A549 (cell line): ENCODE measurements around the gene PLA2G2C. TPM values are rescaled to one million over a fixed set of nuclear protein-coding genes. Genes with fewer than 3 reads are reported as not detected.

Experiments used
- ATAC-seq, 2 experiments: fragments of 200-7000 bp in 1 of 2; fragments of >200 bp in 1 of 2; cut with Nextera tagmentation in 1 of 2; cut with Tn5 transposase in 1 of 2; 3 replicates each; pipeline versions ENCODE4 v1.8.0 to v1.9.1; 2018 to 2020; ENCODE audit warnings: mild to moderate bottlenecking in 1 of 2, moderate library complexity in 1 of 2
- CTCF ChIA-PET: fragments of 300-600 bp; sonication (Branson Sonifier 250); formaldehyde crosslinking; extraction: SDS; loops from one replicate; lab custom pipeline; 2021; ENCODE audit warnings: antibody characterized with exemption, inconsistent platforms; lab: Yijun Ruan, JAX
- POLR2A ChIA-PET: fragments of 350-600 bp; formaldehyde crosslinking; extraction: SDS; loops from one replicate; lab custom pipeline; 2021; ENCODE audit warnings: antibody characterized with exemption, inconsistent platforms; lab: Yijun Ruan, JAX
- DNase-seq, 2 experiments: peaks; one replicate each; pipeline versions ENCODE4 v3.0.0 to v3.0.0-alpha.2; 2011 to 2016; ENCODE audit warnings: low read depth in 1 of 2, low spot score in 1 of 2
- FAIRE-seq: peaks from 2 replicates; lab custom pipeline; 2011; peaks lifted over from hg19 to GRCh38; lab: Jason Lieb, UNC
- H3K27ac ChIP-seq, 2 experiments: fragments of >200 bp; sonication (Bioruptor Twin); formaldehyde crosslinking; 3 replicates each; pipeline ENCODE4 v1.5.1; 2016 to 2017
- H3K4me1 ChIP-seq: fragments of >200 bp; sonication (Bioruptor Twin); formaldehyde crosslinking; 3 replicates; pipeline ENCODE4 v1.6.1; 2016
- H3K4me2 ChIP-seq: fragments of >200 bp; sonication (Bioruptor Twin); formaldehyde crosslinking; 3 replicates; pipeline ENCODE4 v1.6.1; 2016
- H3K4me3 ChIP-seq: fragments of >200 bp; sonication (Bioruptor Twin); formaldehyde crosslinking; 3 replicates; pipeline ENCODE4 v1.5.1; 2016
- H3K9me3 ChIP-seq: fragments of >200 bp; sonication (Bioruptor Twin); formaldehyde crosslinking; 3 replicates; pipeline ENCODE4 v1.6.1; 2016
- BCL3 ChIP-seq: fragments of >200 bp; sonication (Bioruptor Twin); formaldehyde crosslinking; IDR thresholded peaks from 3 replicates; pipeline ENCODE4 v1.6.1; 2016
- BHLHE40 ChIP-seq: IDR thresholded peaks from 2 replicates; pipeline ENCODE4 v1.6.1; 2012; ENCODE audit warnings: low read depth, low read length, inconsistent platforms
- CBX8 ChIP-seq: fragments of 200-600 bp; sonication (generic); IDR thresholded peaks from 2 replicates; pipeline ENCODE4 v1.6.1; 2016
- EHMT2 ChIP-seq: fragments of 200-600 bp; sonication (generic); IDR thresholded peaks from 2 replicates; pipeline ENCODE4 v1.6.1; 2016; ENCODE audit warnings: antibody characterized with exemption, low read depth, mild to moderate bottlenecking, moderate library complexity
- ELK1 ChIP-seq: fragments of 150-350 bp; IDR thresholded peaks from 2 replicates; pipeline ENCODE4 v1.6.1; 2014; ENCODE audit warnings: low read depth, mild to moderate bottlenecking, low read length
- EP300 ChIP-seq, 2 experiments: fragments of >200 bp; sonication (Bioruptor Twin); formaldehyde crosslinking; IDR thresholded peaks; 2 replicates in 1 of 2; 3 replicates in 1 of 2; pipeline ENCODE4 v1.6.1; 2016 to 2017
- FOSL2 ChIP-seq, 2 experiments: fragments of 450-650 bp in 1 of 2; fragments of >200 bp in 1 of 2; sonication (Bioruptor Twin) in 1 of 2; formaldehyde crosslinking; IDR thresholded peaks; 2 replicates each; pipeline versions ENCODE4 v1.5.0 to v1.6.1; 2016 to 2020; ENCODE audit warnings: mild to moderate bottlenecking in 1 of 2, moderate library complexity in 1 of 2
- GATA3 ChIP-seq: IDR thresholded peaks from 2 replicates; pipeline ENCODE4 v1.6.1; 2012; ENCODE audit warnings: borderline replicate concordance
- HEYL ChIP-seq: fragments of 250-450 bp; sonication (Bioruptor Pico); IDR thresholded peaks from 2 replicates; pipeline ENCODE4 v1.8.0; 2021; ENCODE audit warnings: mild to moderate bottlenecking, moderate library complexity
- HMGXB4 ChIP-seq: fragments of 250-450 bp; sonication (Bioruptor Pico); IDR thresholded peaks from 2 replicates; pipeline ENCODE4 v1.5.0; 2021; ENCODE audit warnings: mild to moderate bottlenecking, moderate library complexity, borderline replicate concordance
- HOXA7 ChIP-seq: fragments of 250-450 bp; sonication (Bioruptor Pico); IDR thresholded peaks from 2 replicates; pipeline ENCODE4 v1.5.0; 2020; ENCODE audit warnings: mild to moderate bottlenecking, moderate library complexity
- JUN ChIP-seq, 2 experiments: fragments of >200 bp; sonication (Bioruptor Twin); formaldehyde crosslinking; IDR thresholded peaks; 2 replicates in 1 of 2; 3 replicates in 1 of 2; pipeline ENCODE4 v1.6.1; 2016 to 2017
- JUNB ChIP-seq: fragments of >200 bp; sonication (Bioruptor Twin); formaldehyde crosslinking; IDR thresholded peaks from 2 replicates; pipeline ENCODE4 v1.6.1; 2016
- MAFK ChIP-seq: fragments of 450-650 bp; IDR thresholded peaks from 2 replicates; pipeline ENCODE4 v1.6.1; 2014; ENCODE audit not compliant: partially characterized antibody
- MAX ChIP-seq: IDR thresholded peaks from 2 replicates; pipeline ENCODE4 v1.6.1; 2012
- NFE2L2 ChIP-seq: fragments of 150-350 bp; conservative IDR thresholded peaks from 2 replicates; pipeline ENCODE4 v1.6.1; 2014; ENCODE audit warnings: low read length
- PHF8 ChIP-seq: fragments of 200-600 bp; sonication (generic); IDR thresholded peaks from 2 replicates; pipeline ENCODE4 v1.6.1; 2016; ENCODE audit warnings: low read depth, mild to moderate bottlenecking, antibody characterized with exemption, moderate library complexity, borderline replicate concordance
- REST ChIP-seq: fragments of 200-600 bp; sonication (generic); IDR thresholded peaks from 2 replicates; pipeline ENCODE4 v1.6.1; 2016; ENCODE audit warnings: antibody characterized with exemption, mild to moderate bottlenecking, moderate library complexity
- RFX5 ChIP-seq: fragments of 450-650 bp; IDR thresholded peaks from 2 replicates; pipeline ENCODE4 v1.7.1; 2014; ENCODE audit warnings: antibody characterized with exemption, mild to moderate bottlenecking, moderate library complexity
- SMC3 ChIP-seq: fragments of >200 bp; sonication (Bioruptor Twin); formaldehyde crosslinking; IDR thresholded peaks from 3 replicates; pipeline ENCODE4 v1.6.1; 2018; ENCODE audit warnings: inconsistent platforms
- TFCP2L1 ChIP-seq: fragments of 250-450 bp; sonication (Bioruptor Pico); IDR thresholded peaks from 2 replicates; pipeline ENCODE4 v1.5.0; 2021; ENCODE audit warnings: mild to moderate bottlenecking
- ZFP36 ChIP-seq: fragments of 450-650 bp; IDR thresholded peaks from 2 replicates; pipeline ENCODE4 v1.6.1; 2014; ENCODE audit warnings: borderline replicate concordance; ENCODE audit not compliant: partially characterized antibody
- ZNF302 ChIP-seq: fragments of 250-450 bp; sonication (Bioruptor Pico); IDR thresholded peaks from 2 replicates; pipeline ENCODE4 v1.9.0; 2021; ENCODE audit warnings: inconsistent platforms, mild to moderate bottlenecking, moderate library complexity
- ZSCAN20 ChIP-seq: fragments of 250-450 bp; sonication (Bioruptor Pico); IDR thresholded peaks from 2 replicates; pipeline ENCODE4 v1.8.0; 2022; ENCODE audit warnings: mild to moderate bottlenecking, moderate library complexity
- WGBS: methylation state at CpG from one replicate; pipeline ENCODE4 v1.1.6; 2017; ENCODE audit errors: missing lambda C conversion rate; 5-methylcytosine and 5-hydroxymethylcytosine counted together
- polyA plus RNA-seq, 4 experiments: library from polyadenylated mRNA; depleted of rRNA in 3 of 4; stranded (reverse); fragments of >200 nt; fragmentation: RNase III in 1 of 4; extraction: RNeasy Plus Mini Kit Qiagen cat#74134 plus additional on column Dnase treatment in 1 of 4; gene quantifications; 2 replicates in 3 of 4; 3 replicates in 1 of 4; pipeline ENCODE4 v1.2.3, GENCODE V29; 2011 to 2017

Gene PLA2G2C
- polyA plus RNA-seq, 2 of the 4 experiments (the other 2 are of a cell fraction): not detected

- CTCF ChIA-PET: interaction anchor here (1.3 to 11.9 kb wide), 3 partner anchors 12 to 286 kb away, joined by 3 to 162 read pairs (median 9); no protein-coding TSS in a partner anchor
- Histone ChIP-seq H3K4me2 (no peak overlapping the region), H3K4me3 (no peak overlapping the region)
- TF ChIP-seq ELK1 (no peak), JUN (IDR thresholded peaks at IDR 0.05) (no peak), ZNF302 (CRISPR knock-in tag) (no peak), RFX5 (no peak), HMGXB4 (CRISPR knock-in tag) (no peak), HOXA7 (CRISPR knock-in tag) (no peak), TFCP2L1 (CRISPR knock-in tag) (no peak), MAFK (no peak), REST (no peak), SMC3 (no peak), BHLHE40 (no peak), FOSL2 (IDR thresholded peaks at IDR 0.05) (no peak), FOSL2 (CRISPR knock-in tag; IDR thresholded peaks at IDR 0.05) (no peak), MAX (no peak), CBX8 (no peak), EHMT2 (no peak), EP300 (IDR thresholded peaks at IDR 0.05) (no peak), HEYL (no peak)
- TF ChIP-seq, all 56 proteins: peak for 0
- Histone ChIP-seq H3K27ac (no peak overlapping the region), H3K4me1 (peaks cover 29% of the 10 kb centered on the region), H3K9me3 (no peaks in the 10 kb centered on the region)
- DNase-seq (no peak), FAIRE-seq (no peak), ATAC-seq (no peak)
- POLR2A ChIA-PET: no interaction called here
- 81% methylated on average over 4 of the region's 4 CpGs for WGBS
Measured at GRCh38 chr1:20207546-20207945, 21.2 kb upstream of the PLA2G2C start.

GRCh38 chr1:20202166-20202565 is 15.8 kb upstream of the PLA2G2C start:
- TF ChIP-seq JUNB (no peak), MAFK (no peak), NFE2L2 (no peak), ZSCAN20 (CRISPR knock-in tag) (no peak), ZFP36 (no peak), GATA3 (no peak), ZNF302 (CRISPR knock-in tag) (no peak), BCL3 (no peak), PHF8 (no peak)

More at GRCh38 chr1:20202166-20202565, 15.8 kb upstream of the PLA2G2C start:
- Histone ChIP-seq H3K4me3 (no peak overlapping the region), H3K9me3 (no peaks in the 10 kb centered on the region), H3K27ac (no peak overlapping the region), H3K4me1 (peaks cover 8% of the 10 kb centered on the region; the same call in 1 of the 3 replicates), H3K4me2 (no peak overlapping the region)
- ChIA-PET POLR2A (no interaction called here), CTCF (interaction anchor here (1.7 to 4.6 kb wide), 2 partner anchors 8 to 10 kb away, joined by 3 to 24 read pairs; no protein-coding TSS in a partner anchor)
- FAIRE-seq (no peak), DNase-seq (no peak), ATAC-seq (no peak)
- 71% methylated on average over 3 of the region's 5 CpGs for whole genome bisulfite sequencing
